ES-I3 (cell line): Measurements from ENCODE around the gene BLZF1.
"Not testable (repeated sequence)": the region's sequence is repeated elsewhere in the genome, so short reads cannot be mapped to it uniquely, and the experiment has no call there.

Experiments used
- H3K36me3 ChIP-seq: 2 replicates; pipeline ENCODE4 v1.6.1; 2013; ENCODE audit warnings: mild to moderate bottlenecking, low read length, control low read depth, moderate library complexity; ENCODE audit not compliant: insufficient read depth
- H3K4me1 ChIP-seq: 2 replicates; pipeline ENCODE4 v1.6.1; 2013; ENCODE audit warnings: mild to moderate bottlenecking, control low read depth, low read length; ENCODE audit not compliant: insufficient read depth
- H3K9ac ChIP-seq: 2 replicates; pipeline ENCODE4 v1.6.1; 2013; ENCODE audit warnings: low read depth, mild to moderate bottlenecking, low read length, moderate library complexity
- H3K9me3 ChIP-seq: 2 replicates; pipeline ENCODE4 v1.6.1; 2013; ENCODE audit warnings: mild to moderate bottlenecking, low read length, moderate library complexity; ENCODE audit not compliant: control insufficient read depth, insufficient read depth

BLZF1 gene

DNA sequence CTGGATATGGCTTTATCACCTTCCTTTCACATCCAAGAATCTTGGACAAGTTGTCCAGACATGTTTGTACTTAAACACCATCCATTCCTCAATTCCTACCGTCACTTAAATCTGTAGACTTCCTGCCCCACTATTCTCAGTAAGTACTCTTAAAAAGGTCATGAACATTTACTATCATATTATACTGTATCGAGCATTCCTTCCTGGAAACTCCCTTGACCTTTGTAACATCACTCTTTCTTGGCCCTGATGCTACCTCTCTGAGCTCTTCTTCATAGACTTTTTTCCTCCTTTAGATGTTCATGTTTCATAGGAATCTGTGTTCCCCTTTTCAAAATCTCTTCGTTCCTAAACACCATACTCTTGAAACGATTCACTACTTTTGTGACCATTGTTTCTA is 15.5 kb downstream of the BLZF1 start:
- no peak overlapping the region for H3K9ac ChIP-seq
- no peaks in the 10 kb centered on the region; the same call in 1 of the 2 replicates for H3K4me1 ChIP-seq
- H3K9me3 ChIP-seq = no peaks in the 10 kb centered on the region
- peaks cover 4% of the 10 kb centered on the region for H3K36me3 ChIP-seq

DNA sequence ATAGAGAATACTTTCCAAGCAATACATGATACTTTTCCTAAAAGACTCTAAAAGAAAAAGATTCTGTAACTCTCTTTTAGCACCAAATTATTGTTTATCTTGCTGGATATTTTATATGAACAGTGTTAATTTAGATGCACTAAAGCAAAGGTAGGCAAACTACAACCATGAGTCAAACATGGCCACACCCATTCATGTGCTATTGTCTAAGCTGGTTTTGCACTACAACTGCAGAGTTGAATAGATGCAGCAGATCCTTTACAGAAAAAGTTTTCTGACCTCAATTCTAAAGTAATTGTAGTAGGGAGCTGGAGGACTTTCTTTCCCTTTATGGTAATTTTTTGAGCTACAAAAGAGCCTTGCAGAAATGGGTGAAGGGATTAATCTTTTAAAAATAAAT is 19.4 kb downstream of the BLZF1 start:
- no peaks in the 10 kb centered on the region for H3K9me3 ChIP-seq
- H3K9ac ChIP-seq = no peak overlapping the region
- peaks cover 4% of the 10 kb centered on the region; the same call in 1 of the 2 replicates for H3K36me3 ChIP-seq

DNA sequence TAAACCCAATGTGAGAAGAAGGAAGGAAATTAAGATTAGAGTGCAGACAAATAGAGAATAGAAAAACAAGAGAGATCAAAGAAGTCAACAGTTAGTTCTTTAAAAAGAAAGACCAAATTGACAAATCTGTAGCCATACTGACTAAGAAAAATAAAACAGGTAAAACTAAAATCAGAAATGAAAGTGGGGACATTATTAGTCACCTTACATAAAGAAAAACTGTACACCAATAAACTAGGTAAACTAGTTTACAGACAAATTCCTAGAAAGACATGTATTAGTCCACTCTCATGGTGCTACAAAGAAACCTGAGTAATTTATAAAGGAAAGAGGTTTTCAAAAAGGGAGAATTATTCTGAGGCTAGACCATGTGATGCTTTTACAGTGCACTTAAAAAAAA is 22.3 kb downstream of the BLZF1 start:
- Histone ChIP-seq H3K4me1 (peaks cover 6% of the 10 kb centered on the region; the same call in 1 of the 2 replicates), H3K36me3 (0 out of 2 replicates have a peak, but pooled peaks cover 2% of the 10 kb centered on the region), H3K9me3 (no peaks in the 10 kb centered on the region), H3K9ac (no peak overlapping the region)

More for the DNA sequence above, 19.4 kb downstream of the BLZF1 start:
- H3K4me1 ChIP-seq = peaks cover 5% of the 10 kb centered on the region; the same call in 1 of the 2 replicates

DNA sequence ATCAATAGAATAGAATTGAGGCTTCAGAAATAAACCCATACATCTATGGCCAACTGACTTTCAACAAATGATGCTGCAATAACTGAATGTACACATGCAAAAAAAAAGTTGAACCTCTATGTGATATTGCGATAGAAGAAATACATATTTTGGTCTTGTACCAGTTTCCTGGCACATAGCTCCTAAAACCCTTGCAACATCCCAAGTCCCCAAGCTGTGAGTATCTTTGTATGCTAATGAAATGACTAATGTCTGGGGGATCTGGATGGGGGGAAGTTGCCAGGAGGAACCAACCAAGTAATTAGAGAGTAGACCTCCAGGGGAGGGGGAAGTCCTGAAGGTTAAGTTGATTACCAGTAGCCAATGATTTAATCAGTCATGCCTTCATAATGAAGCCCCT is 24.4 kb downstream of the BLZF1 start:
- Histone ChIP-seq H3K36me3 (0 out of 2 replicates have a peak, but pooled peaks cover under 1% of the 10 kb centered on the region), H3K9ac (no peak overlapping the region), H3K4me1 (peaks cover 6% of the 10 kb centered on the region; the same call in 1 of the 2 replicates), H3K9me3 (no peaks in the 10 kb centered on the region)

DNA sequence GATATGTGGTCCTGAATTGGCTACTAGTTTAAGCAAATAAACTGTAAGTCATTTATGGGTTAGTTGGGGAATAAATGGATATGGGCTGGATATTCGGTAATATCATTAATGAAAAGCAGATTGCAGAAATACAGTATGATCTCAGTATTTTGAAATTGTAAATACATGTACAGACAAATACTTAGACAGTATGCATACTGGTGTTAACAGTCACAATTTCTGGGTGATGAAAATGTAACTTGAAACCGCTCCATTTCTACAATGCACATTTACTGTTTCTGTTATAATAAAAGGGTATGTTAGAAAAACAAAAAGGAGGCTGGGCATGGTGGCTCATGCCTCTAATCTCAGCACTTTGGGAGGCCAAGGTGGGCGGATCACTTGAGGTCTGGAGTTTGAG is 28.0 kb downstream of the BLZF1 start:
- Histone ChIP-seq H3K4me1 (peaks cover 6% of the 10 kb centered on the region; the same call in 1 of the 2 replicates), H3K36me3 (no peaks in the 10 kb centered on the region)

DNA sequence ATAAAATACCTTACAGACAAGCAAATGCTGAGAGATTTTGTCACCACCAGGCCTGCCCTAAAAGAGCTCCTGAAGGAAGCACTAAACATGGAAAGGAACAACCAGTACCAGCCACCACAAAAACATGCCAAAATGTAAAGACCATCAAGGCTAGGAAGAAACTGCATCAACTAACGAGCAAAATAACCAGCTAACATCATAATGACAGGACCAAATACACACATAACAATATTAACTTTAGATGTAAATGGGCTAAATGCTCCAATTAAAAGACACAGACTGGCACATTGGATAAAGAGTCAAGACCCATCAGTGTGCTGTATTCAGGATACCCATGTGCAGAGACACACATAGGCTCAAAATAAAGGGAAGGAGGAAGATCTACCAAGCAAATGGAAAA is 34.6 kb downstream of the BLZF1 start:
- H3K36me3 ChIP-seq, H3K4me1 ChIP-seq, H3K9ac ChIP-seq, H3K9me3 ChIP-seq: not testable (repeated sequence)

More for the DNA sequence above, 28.0 kb downstream of the BLZF1 start:
- peaks cover 2% of the 10 kb centered on the region for H3K9me3 ChIP-seq
- H3K9ac ChIP-seq = no peak overlapping the region

DNA sequence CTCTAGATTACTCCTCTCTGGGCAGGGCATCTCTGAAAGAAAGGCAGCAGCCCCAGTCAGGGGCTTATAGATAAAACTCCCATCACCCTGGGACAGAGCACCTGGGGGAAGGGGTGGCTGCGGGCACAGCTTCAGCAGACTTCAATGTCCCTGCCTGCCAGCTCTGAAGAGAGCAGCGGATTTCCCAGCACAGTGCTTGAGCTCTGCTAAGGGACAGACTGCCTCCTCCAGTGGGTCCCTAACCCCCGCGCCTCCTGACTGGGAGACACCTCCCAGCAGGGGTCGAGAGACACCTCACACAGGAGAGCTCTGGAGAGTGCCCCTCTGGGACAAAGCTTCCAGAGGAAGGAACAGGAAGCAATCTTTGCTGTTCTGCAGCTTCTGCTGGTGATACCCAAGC is 40.3 kb downstream of the BLZF1 start:
- H3K9me3 ChIP-seq, H3K4me1 ChIP-seq, H3K9ac ChIP-seq, H3K36me3 ChIP-seq: not testable (repeated sequence)

DNA sequence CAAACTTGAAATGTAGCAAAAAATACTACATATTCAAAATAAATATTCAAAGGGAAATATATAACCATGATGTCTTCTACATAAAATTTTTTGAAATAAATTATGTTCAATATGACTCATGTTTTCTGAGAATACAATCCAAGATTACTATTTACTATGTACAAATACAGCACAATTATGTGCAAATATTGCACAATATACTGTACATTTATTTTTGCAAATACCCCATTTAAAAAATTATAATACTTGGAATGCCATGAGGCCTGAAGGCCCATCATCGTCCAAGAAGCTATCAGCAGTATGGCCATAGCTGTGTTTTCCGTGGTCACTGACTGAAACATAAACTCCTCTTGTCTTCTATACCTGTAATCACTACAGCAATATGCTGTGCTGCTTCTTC is 47.0 kb downstream of the BLZF1 start:
- Histone ChIP-seq H3K9me3 (no peaks in the 10 kb centered on the region), H3K9ac (no peak overlapping the region), H3K36me3 (no peaks in the 10 kb centered on the region), H3K4me1 (no peaks in the 10 kb centered on the region)

DNA sequence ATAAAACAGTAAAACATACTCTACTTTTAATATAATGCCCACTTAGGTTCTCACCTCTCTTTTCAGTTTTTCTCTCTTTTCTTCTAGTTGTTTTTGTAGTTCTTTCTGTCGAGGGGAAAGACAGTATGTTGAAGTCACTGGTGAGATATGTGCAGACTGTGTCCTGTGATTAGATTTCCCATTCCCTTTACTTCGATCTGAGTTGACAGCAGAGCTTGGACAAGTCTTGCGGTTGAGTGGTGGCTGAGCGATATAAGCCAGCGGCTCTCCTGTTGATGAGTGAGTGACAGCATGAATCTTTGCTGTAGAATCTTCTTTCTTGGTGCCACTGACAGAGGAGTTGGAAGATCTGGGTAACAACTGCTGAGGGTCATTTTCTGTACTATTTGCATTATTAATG is 53.3 kb downstream of the BLZF1 start:
- Histone ChIP-seq H3K36me3 (no peaks in the 10 kb centered on the region), H3K9ac (no peak overlapping the region), H3K4me1 (no peaks in the 10 kb centered on the region), H3K9me3 (no peaks in the 10 kb centered on the region)

DNA sequence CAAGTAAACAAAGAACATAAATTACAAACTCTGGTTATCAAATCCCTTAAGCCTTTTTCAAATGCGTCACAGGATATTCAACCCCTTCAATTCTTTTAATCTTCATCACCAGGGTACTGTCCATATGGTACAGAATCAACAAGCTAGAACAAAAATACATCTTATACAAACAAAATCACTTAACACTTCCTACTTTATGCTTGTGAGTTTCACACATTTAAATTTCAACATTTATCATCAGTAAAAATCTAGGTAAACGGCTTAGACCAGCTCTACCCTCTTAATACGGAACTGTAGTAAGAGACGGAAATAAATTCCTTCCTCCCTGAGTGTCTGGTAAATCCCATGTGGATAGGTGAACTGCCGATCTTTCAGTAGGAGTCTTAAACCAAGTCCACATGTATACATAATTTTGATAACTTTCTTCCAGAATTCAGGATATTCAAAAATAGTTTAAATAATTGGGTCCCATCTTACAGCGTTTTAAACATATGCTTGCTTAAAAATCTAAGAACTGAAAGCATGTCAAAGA is 58.2 kb downstream of the BLZF1 start:
- H3K36me3 ChIP-seq = no peaks in the 10 kb centered on the region
- no peaks in the 10 kb centered on the region for H3K4me1 ChIP-seq
- no peak overlapping the region for H3K9ac ChIP-seq
- H3K9me3 ChIP-seq = no peaks in the 10 kb centered on the region

DNA sequence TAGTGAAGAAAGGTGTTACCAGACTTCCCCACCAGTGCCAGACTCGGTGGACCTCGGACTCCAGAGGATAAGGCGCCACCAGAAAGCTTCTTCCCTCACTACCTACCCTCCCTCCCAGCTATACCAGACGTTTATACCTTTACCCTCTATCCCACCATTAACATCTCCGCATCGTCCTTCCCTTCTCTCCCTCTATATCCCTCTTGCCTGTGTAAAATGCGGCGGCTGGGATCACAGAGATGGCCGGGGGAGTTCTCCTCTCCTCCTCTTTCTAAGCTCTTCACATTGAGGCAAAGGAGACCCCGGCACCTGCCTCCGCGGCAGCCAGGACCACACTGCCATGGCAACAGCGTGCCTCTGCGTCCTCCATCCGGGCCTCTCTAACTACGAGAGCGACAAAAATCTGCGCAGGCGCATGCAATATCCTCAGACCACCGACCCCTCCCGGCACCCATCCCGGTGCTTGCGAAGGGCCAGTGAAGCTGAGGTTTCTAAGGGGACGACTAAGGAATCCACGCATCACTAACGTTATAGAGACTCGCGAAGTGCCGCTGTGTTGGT is 59.2 kb downstream of the BLZF1 start, which contains the start of gene CCDC181:
Gene CCDC181, minus strand, starts transcription at position 394 of the 561 bp plus-strand sequence. CDS start 2,547 bp downstream, outside the sequence.
- Histone ChIP-seq H3K36me3 (no peaks in the 10 kb centered on the region), H3K4me1 (no peaks in the 10 kb centered on the region), H3K9me3 (no peaks in the 10 kb centered on the region), H3K9ac (peak within 1 kb of the TSS; percentile 66)
